HG02938 (cell line): Measurements from ENCODE around the gene TSPAN18.

Source experiments
- ATAC-seq: cut with Tn5 transposase; IDR thresholded peaks from one replicate; pipeline ENCODE4 v1.9.1; 2021; ENCODE audit warnings: mild to moderate bottlenecking, moderate library complexity; ENCODE audit not compliant: unreplicated experiment

The TSPAN18 gene

GRCh38 chr11:44971185-44971584 lies 244.4 kb downstream of the TSPAN18 start:
- no peak for ATAC-seq

GRCh38 chr11:44972746-44973435 lies 246.1 kb downstream of the TSPAN18 start:
- no peak for ATAC-seq

- no peak for ATAC-seq
Observed at GRCh38 chr11:44973632-44974401, 247.1 kb downstream of the TSPAN18 start.

GRCh38 chr11:44974402-44975000 lies 247.7 kb downstream of the TSPAN18 start:
- ATAC-seq = no peak

GRCh38 chr11:44976576-44976975 lies 249.8 kb downstream of the TSPAN18 start:
- ATAC-seq = no peak

GRCh38 chr11:44977493-44977984 lies 250.8 kb downstream of the TSPAN18 start:
- ATAC-seq = no peak

GRCh38 chr11:44978274-44978960 lies 251.7 kb downstream of the TSPAN18 start:
- ATAC-seq = no peak

GRCh38 chr11:44978961-44979331 lies 252.2 kb downstream of the TSPAN18 start:
- ATAC-seq = no peak

GRCh38 chr11:44979543-44980399 lies 253.0 kb downstream of the TSPAN18 start:
- no peak for ATAC-seq

- ATAC-seq = no peak
Observed at GRCh38 chr11:44980533-44981427, 254.0 kb downstream of the TSPAN18 start.
